SK-N-SH treated with all-trans-retinoic acid at 6 μM for 48 hours (cell line): ENCODE results near the gene KCTD5.

ENCODE experiments used
- ATAC-seq: fragments of 200-7000 bp; cut with Tn5 transposase; 3 replicates; pipeline ENCODE4 v1.9.1; 2020; ENCODE audit warnings: mild to moderate bottlenecking, moderate library complexity
- ARNTL ChIP-seq: fragments of 450-650 bp; formaldehyde crosslinking; IDR thresholded peaks from 2 replicates; pipeline ENCODE4 v1.5.0; 2020; ENCODE audit warnings: low read depth, mild to moderate bottlenecking, moderate library complexity, borderline replicate concordance
- BACH2 ChIP-seq: fragments of 250-450 bp; sonication (Bioruptor Pico); IDR thresholded peaks from 2 replicates; pipeline ENCODE4 v1.9.0; 2021; ENCODE audit warnings: mild to moderate bottlenecking, borderline replicate concordance
- CREB5 ChIP-seq: fragments of 250-450 bp; sonication (Bioruptor Pico); IDR thresholded peaks from 2 replicates; pipeline ENCODE4 v1.5.1; 2020; ENCODE audit warnings: low read depth, mild to moderate bottlenecking, moderate library complexity
- CSDC2 ChIP-seq: fragments of 250-450 bp; sonication (Bioruptor Pico); IDR thresholded peaks from 2 replicates; pipeline ENCODE4 v1.5.0; 2020; ENCODE audit warnings: mild to moderate bottlenecking, moderate library complexity
- CSRNP3 ChIP-seq: fragments of 250-450 bp; sonication (Bioruptor Pico); IDR thresholded peaks from 2 replicates; pipeline ENCODE4 v1.5.1; 2021; ENCODE audit warnings: mild to moderate bottlenecking, moderate library complexity
- ESRRG ChIP-seq: fragments of 250-450 bp; sonication (Bioruptor Pico); IDR thresholded peaks from 2 replicates; pipeline ENCODE4 v1.6.1; 2021; ENCODE audit warnings: mild to moderate bottlenecking
- GLIS3 ChIP-seq: fragments of 250-450 bp; sonication (Bioruptor Pico); IDR thresholded peaks from 2 replicates; pipeline ENCODE4 v1.5.0; 2020; ENCODE audit warnings: mild to moderate bottlenecking, moderate library complexity
- ISL1 ChIP-seq: fragments of 250-450 bp; sonication (Bioruptor Pico); IDR thresholded peaks from 2 replicates; pipeline ENCODE4 v2.1.2; 2022; ENCODE audit warnings: mild to moderate bottlenecking, moderate library complexity
- OSR1 ChIP-seq: fragments of 250-450 bp; sonication (Bioruptor Pico); IDR thresholded peaks from 2 replicates; pipeline ENCODE4 v1.8.0; 2022; ENCODE audit warnings: moderate library complexity, mild to moderate bottlenecking, inconsistent platforms
- PATZ1 ChIP-seq: fragments of 250-450 bp; sonication (Bioruptor Pico); IDR thresholded peaks from 2 replicates; pipeline ENCODE4 v1.8.0; 2020; ENCODE audit warnings: mild to moderate bottlenecking, moderate library complexity, borderline replicate concordance
- POU6F1 ChIP-seq: fragments of 250-450 bp; sonication (Bioruptor Pico); IDR thresholded peaks from 2 replicates; pipeline ENCODE4 v1.8.0; 2021; ENCODE audit warnings: low read depth, mild to moderate bottlenecking, moderate library complexity, borderline replicate concordance
- SNAI2 ChIP-seq: fragments of 250-450 bp; sonication (Bioruptor Pico); IDR thresholded peaks from 2 replicates; pipeline ENCODE4 v1.5.0; 2020; ENCODE audit warnings: mild to moderate bottlenecking, moderate library complexity
- TCF4 ChIP-seq: fragments of 250-450 bp; sonication (Bioruptor Pico); IDR thresholded peaks from 2 replicates; pipeline ENCODE4 v1.8.0; 2021; ENCODE audit warnings: mild to moderate bottlenecking, moderate library complexity, borderline replicate concordance
- TOX ChIP-seq: fragments of 250-450 bp; sonication (Bioruptor Pico); IDR thresholded peaks from 2 replicates; pipeline ENCODE4 v1.8.0; 2021; ENCODE audit warnings: mild to moderate bottlenecking, moderate library complexity, borderline replicate concordance
- TSHZ2 ChIP-seq: fragments of 250-450 bp; sonication (Bioruptor Pico); IDR thresholded peaks from 2 replicates; pipeline ENCODE4 v1.5.0; 2020; ENCODE audit warnings: mild to moderate bottlenecking, moderate library complexity
- ZC3H10 ChIP-seq: fragments of 250-450 bp; sonication (Bioruptor Pico); IDR thresholded peaks from 2 replicates; pipeline ENCODE4 v1.5.1; 2021; ENCODE audit warnings: mild to moderate bottlenecking, moderate library complexity
- ZFP3 ChIP-seq: fragments of 250-450 bp; sonication (Bioruptor Pico); IDR thresholded peaks from 2 replicates; pipeline ENCODE4 v1.5.0; 2020; ENCODE audit warnings: mild to moderate bottlenecking, moderate library complexity
- ZFP30 ChIP-seq: fragments of 450-650 bp; formaldehyde crosslinking; IDR thresholded peaks from 2 replicates; pipeline ENCODE4 v1.5.0; 2022; ENCODE audit warnings: mild to moderate bottlenecking, moderate library complexity
- ZNF565 ChIP-seq: fragments of 450-650 bp; formaldehyde crosslinking; conservative IDR thresholded peaks from 2 replicates; pipeline ENCODE4 v1.5.0; 2020; ENCODE audit warnings: low read depth, mild to moderate bottlenecking, moderate library complexity
- ZNF70 ChIP-seq: fragments of 450-650 bp; formaldehyde crosslinking; IDR thresholded peaks from 2 replicates; pipeline ENCODE4 v1.5.0; 2020; ENCODE audit warnings: mild to moderate bottlenecking, moderate library complexity
- ZNF8 ChIP-seq: fragments of 450-650 bp; formaldehyde crosslinking; IDR thresholded peaks from 2 replicates; pipeline ENCODE4 v1.5.0; 2020; ENCODE audit warnings: mild to moderate bottlenecking, moderate library complexity

Gene KCTD5

GRCh38 chr16:2715519-2715918 lies 33.2 kb downstream of the KCTD5 start:
- TF ChIP-seq ISL1 (CRISPR knock-in tag) (no peak), ZFP3 (CRISPR knock-in tag) (no peak), GLIS3 (CRISPR knock-in tag) (no peak), TCF4 (CRISPR knock-in tag) (no peak), ZNF565 (CRISPR knock-in tag) (no peak), ZNF70 (CRISPR knock-in tag) (no peak), POU6F1 (no peak), ZFP30 (CRISPR knock-in tag) (no peak), ZC3H10 (CRISPR knock-in tag) (no peak), CSRNP3 (CRISPR knock-in tag) (no peak), ARNTL (CRISPR knock-in tag) (no peak), SNAI2 (no peak), TOX (CRISPR knock-in tag) (no peak), OSR1 (CRISPR knock-in tag) (no peak), CREB5 (CRISPR knock-in tag) (no peak), ESRRG (no peak), CSDC2 (CRISPR knock-in tag) (no peak), PATZ1 (CRISPR knock-in tag) (no peak), ZNF8 (CRISPR knock-in tag) (no peak)
- ATAC-seq: no peak

- ATAC-seq: no peak
- TF ChIP-seq TCF4 (CRISPR knock-in tag): no peak
- TF ChIP-seq ZFP30 (CRISPR knock-in tag): no peak
- no peak for TF ChIP-seq BACH2 (CRISPR knock-in tag)
- no peak for TF ChIP-seq ISL1 (CRISPR knock-in tag)
- TF ChIP-seq ESRRG: no peak
- no peak for TF ChIP-seq ZNF8 (CRISPR knock-in tag)
- no peak for TF ChIP-seq POU6F1
- no peak for TF ChIP-seq GLIS3 (CRISPR knock-in tag)
- TF ChIP-seq CREB5 (CRISPR knock-in tag): no peak
- TF ChIP-seq OSR1 (CRISPR knock-in tag): no peak
- no peak for TF ChIP-seq ARNTL (CRISPR knock-in tag)
- no peak for TF ChIP-seq ZNF70 (CRISPR knock-in tag)
- TF ChIP-seq TSHZ2 (CRISPR knock-in tag): no peak
- TF ChIP-seq ZC3H10 (CRISPR knock-in tag): no peak
Measured at GRCh38 chr16:2715966-2716885, 33.9 kb downstream of the KCTD5 start.
